NCI-H526 (cell line): Measurements from ENCODE around the gene KDM3A.

ENCODE experiments used
- DNase-seq, 2 experiments: peaks; one replicate each; lab custom pipeline; 2025; lab: John Stamatoyannopoulos, UW

The KDM3A gene

GRCh38 chr2:86518481-86518880 is 77.3 kb downstream of the KDM3A start:
- DNase-seq, result peak in 1 of 2 experiments; percentile 13

GRCh38 chr2:86519349-86519748 is 78.2 kb downstream of the KDM3A start:
- DNase-seq, result no peak

- DNase-seq, result no peak
These were observed 79.0 kb downstream of the KDM3A start for GRCh38 chr2:86520153-86520552.

GRCh38 chr2:86521922-86522321 is 80.8 kb downstream of the KDM3A start:
- no peak for DNase-seq

GRCh38 chr2:86522711-86523110 is 81.5 kb downstream of the KDM3A start:
- no peak for DNase-seq

GRCh38 chr2:86523491-86523890 is 82.3 kb downstream of the KDM3A start:
- DNase-seq, result no peak

- DNase-seq, result peak; percentile 77 to 79
These were observed 84.5 kb downstream of the KDM3A start for GRCh38 chr2:86525421-86526340.

- DNase-seq, result no peak
These were observed 92.4 kb downstream of the KDM3A start for GRCh38 chr2:86533589-86533988.

GRCh38 chr2:86541334-86541733 is 100.2 kb downstream of the KDM3A start:
- no peak for DNase-seq
